Spleen (tissue), 11 donors: ENCODE results near the gene SLC6A13. TPM values are rescaled to one million over a fixed set of nuclear protein-coding genes. Genes with fewer than 3 reads are reported as not detected.

ENCODE experiments used
- DNase-seq: peaks from one replicate; pipeline ENCODE4 v3.0.0-alpha.2; 2020
- H3K27ac ChIP-seq, 8 donors: fragments of 200-600 bp; sonication (generic) in 7 of 8; 1 replicate in 4 of 8; 2 replicates in 4 of 8; pipeline versions ENCODE4 v1.5.0 to v1.8.0; 2016 to 2021; ENCODE audit warnings: inconsistent platforms in 4 of 8, mild to moderate bottlenecking in 4 of 8, moderate library complexity in 1 of 8
- H3K27me3 ChIP-seq, 7 donors: fragments of 200-600 bp; sonication (generic) in 6 of 7; replicated peaks in 1 of 7; 1 replicate in 4 of 7; 2 replicates in 3 of 7; pipeline versions ENCODE4 v1.5.0 to v1.8.0; 2016 to 2021; ENCODE audit warnings: inconsistent platforms in 3 of 7, mild to moderate bottlenecking in 1 of 7
- H3K36me3 ChIP-seq, 6 donors: fragments of 200-600 bp; sonication (generic) in 5 of 6; 1 replicate in 4 of 6; 2 replicates in 2 of 6; pipeline versions ENCODE4 v1.5.0 to v1.8.0; 2016 to 2021; ENCODE audit warnings: inconsistent platforms in 2 of 6
- H3K4me1 ChIP-seq, 6 donors: fragments of 200-600 bp; sonication (generic) in 5 of 6; 1 replicate in 3 of 6; 2 replicates in 3 of 6; pipeline versions ENCODE4 v1.5.0 to v1.8.0; 2016 to 2021; ENCODE audit warnings: inconsistent platforms in 3 of 6
- H3K4me3 ChIP-seq, 8 donors: fragments of 200-600 bp; sonication (generic) in 7 of 8; 1 replicate in 4 of 8; 2 replicates in 4 of 8; pipeline versions ENCODE4 v1.5.0 to v1.8.0; 2016 to 2021; ENCODE audit warnings: inconsistent platforms in 4 of 8, mild to moderate bottlenecking in 4 of 8, moderate library complexity in 2 of 8
- H3K9me3 ChIP-seq, 8 donors: fragments of 200-600 bp; sonication (generic) in 7 of 8; 1 replicate in 4 of 8; 2 replicates in 4 of 8; pipeline versions ENCODE4 v1.5.0 to v1.8.0; 2016 to 2021; ENCODE audit warnings: inconsistent platforms in 4 of 8
- POLR2A ChIP-seq, 3 donors: fragments of 450-650 bp; IDR thresholded peaks; one replicate each; pipeline ENCODE4 v1.5.1; 2017; ENCODE audit warnings: antibody characterized with exemption in 3 of 3, mild to moderate bottlenecking in 1 of 3
- POLR2AphosphoS5 ChIP-seq, 3 donors: sonication (generic); formaldehyde crosslinking; IDR thresholded peaks; one replicate each; pipeline ENCODE4 v1.5.1; 2017; ENCODE audit warnings: antibody characterized with exemption in 3 of 3
- WGBS, 5 donors: extraction: QIAGEN DNeasy Blood & Tissue Kit in 3 of 5; methylation state at CpG; one replicate each; pipeline versions ENCODE4 v1.1.5 to v1.1.7; 2013 to 2018; 5-methylcytosine and 5-hydroxymethylcytosine counted together
- intact Hi-C: fragments of 100-400 bp; cut with DNase I; formaldehyde crosslinking; loops from one replicate; pipeline ENCODE4 v1.15.0; 2023; ENCODE audit warnings: low total_unique reads
- polyA plus RNA-seq, 3 donors: library from polyadenylated mRNA; stranded (reverse); fragments of 200-250 nt; gene quantifications; one replicate each; pipeline ENCODE4 v1.2.1, GENCODE V29; 2013
- total RNA-seq, 7 donors: library from RNA; depleted of rRNA in 3 of 7; stranded (reverse); fragments of >200 nt in 3 of 7; fragmentation: NEBNext Ultra II Directional in 4 of 7; extraction: Animal tissue kit (Norgen Biotek cat#: 25700) in 4 of 7; gene quantifications; one replicate each; pipeline versions ENCODE4 v1.1.0 to v1.2.1, GENCODE V29; 2016 to 2021
- TF ChIP-seq, protein P1 (sequence below), 11 experiments: fragments of 200-600 bp in 7 of 11; fragments of 450-650 bp in 4 of 11; sonication (generic) in 4 of 11; IDR thresholded peaks in 8 of 11; conservative IDR thresholded peaks in 3 of 11; 1 replicate in 7 of 11; 2 replicates in 4 of 11; pipeline versions ENCODE4 v1.4.0 to v1.8.0; 2016 to 2021; ENCODE audit warnings: antibody characterized with exemption in 11 of 11, inconsistent platforms in 4 of 11, mild to moderate bottlenecking in 1 of 11
- donor health status: healthy with polysubstance abuse.
- donor health status: DM: no; HTN: no; CAD: no; lungs with moderate emphysema.
- donor health status: DM: no; HTN: no; CAD: no.
- donor health status: Bipolar disorder and iron deficiency.
- donor health status: healthy.
- donor health status: DM: no; HTN: no; CAD: no.
- donor health status: DM: yes; HTN: yes; CAD: no.

Gene SLC6A13
- total and polyA plus RNA-seq, 10 donors = 0.22 to 1.7 (median 0.30) TPM; not detected in 5

DNA sequence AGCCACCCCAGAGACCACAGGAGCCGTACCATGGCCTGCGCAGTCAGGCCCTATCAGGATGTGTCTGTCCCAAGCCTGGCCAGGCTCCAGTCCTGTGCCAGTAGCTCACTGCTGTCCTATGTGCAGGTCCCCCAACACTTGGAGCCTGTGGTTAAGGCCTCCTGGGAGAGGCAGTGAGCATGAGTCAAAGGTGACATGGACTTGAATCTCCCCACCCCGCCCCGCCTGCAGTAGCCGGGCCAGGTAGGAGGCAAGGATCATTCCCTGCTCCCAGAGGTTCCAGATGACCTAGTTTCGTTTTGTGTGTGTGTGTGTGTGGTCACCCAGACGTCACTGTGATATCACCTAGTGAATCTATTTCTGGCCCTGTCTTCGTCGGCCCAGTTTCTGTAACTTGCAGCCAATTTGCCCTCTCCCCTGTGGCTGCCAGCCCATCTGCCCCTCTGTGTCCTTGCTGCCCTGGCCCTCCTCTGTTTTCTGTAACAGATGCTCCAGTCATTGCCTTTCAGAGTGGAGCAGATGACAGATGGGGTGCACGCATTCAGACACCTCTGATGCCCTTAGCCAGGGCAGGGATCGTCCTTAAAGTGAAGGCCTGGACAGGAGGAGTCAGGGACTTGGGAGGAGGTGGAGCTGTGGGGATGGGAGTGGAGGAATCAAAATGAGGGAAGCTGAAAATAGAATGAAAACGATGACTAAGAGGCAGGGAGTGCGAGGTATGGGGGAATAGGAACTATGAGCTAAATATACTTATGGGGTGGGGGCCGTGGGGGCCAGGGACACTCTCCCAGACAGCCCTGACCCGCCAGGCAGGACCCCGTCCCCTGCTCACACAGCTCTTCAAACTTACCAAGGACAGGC is 86.1 kb downstream of the SLC6A13 start:
- no peak for TF ChIP-seq POLR2AphosphoS5 (IDR thresholded peaks at IDR 0.05)
- TF ChIP-seq, protein P1, sequence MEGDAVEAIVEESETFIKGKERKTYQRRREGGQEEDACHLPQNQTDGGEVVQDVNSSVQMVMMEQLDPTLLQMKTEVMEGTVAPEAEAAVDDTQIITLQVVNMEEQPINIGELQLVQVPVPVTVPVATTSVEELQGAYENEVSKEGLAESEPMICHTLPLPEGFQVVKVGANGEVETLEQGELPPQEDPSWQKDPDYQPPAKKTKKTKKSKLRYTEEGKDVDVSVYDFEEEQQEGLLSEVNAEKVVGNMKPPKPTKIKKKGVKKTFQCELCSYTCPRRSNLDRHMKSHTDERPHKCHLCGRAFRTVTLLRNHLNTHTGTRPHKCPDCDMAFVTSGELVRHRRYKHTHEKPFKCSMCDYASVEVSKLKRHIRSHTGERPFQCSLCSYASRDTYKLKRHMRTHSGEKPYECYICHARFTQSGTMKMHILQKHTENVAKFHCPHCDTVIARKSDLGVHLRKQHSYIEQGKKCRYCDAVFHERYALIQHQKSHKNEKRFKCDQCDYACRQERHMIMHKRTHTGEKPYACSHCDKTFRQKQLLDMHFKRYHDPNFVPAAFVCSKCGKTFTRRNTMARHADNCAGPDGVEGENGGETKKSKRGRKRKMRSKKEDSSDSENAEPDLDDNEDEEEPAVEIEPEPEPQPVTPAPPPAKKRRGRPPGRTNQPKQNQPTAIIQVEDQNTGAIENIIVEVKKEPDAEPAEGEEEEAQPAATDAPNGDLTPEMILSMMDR (IDR thresholded peaks at IDR 0.05 in 8 of 11, conservative IDR thresholded peaks at IDR 0.05 in 3 of 11) = no peak
- intact Hi-C loops = no loop called here
- Histone ChIP-seq H3K9me3 (no peaks in the 10 kb centered on the region), H3K27ac (no peak overlapping the region), H3K4me3 (no peak overlapping the region), H3K36me3 (no peaks in the 10 kb centered on the region), H3K27me3 (peaks cover 0 to 79% (median 3%) of the 10 kb centered on the region in 7 donors), H3K4me1 (peaks cover 0 to 36% (median 8%) of the 10 kb centered on the region in 6 donors)
- WGBS, 5 donors = 52 to 74% (median 64%) methylated on average over 11 to 16 of the region's 16 CpGs
- no peak for DNase-seq

DNA sequence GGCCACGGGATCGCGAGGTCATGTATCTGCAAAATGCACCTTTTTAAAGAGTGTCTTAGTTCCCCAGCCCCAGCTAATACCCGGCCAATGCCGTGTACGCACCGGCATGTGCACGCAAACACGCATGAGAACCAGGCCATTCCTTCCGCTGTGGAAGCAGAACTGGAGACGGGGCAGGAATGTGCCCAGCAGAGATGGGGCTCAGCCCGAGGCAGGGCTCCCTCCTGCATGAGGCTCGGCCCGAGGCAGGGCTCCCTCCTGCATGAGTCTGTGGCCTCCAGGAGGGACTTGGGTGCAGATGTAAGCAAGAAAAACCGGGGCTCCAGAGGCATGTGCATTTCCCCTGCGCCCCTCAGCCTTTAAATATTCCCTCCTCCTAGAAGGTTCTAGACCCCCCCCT is 86.9 kb downstream of the SLC6A13 start:
- DNase-seq = no peak

DNA sequence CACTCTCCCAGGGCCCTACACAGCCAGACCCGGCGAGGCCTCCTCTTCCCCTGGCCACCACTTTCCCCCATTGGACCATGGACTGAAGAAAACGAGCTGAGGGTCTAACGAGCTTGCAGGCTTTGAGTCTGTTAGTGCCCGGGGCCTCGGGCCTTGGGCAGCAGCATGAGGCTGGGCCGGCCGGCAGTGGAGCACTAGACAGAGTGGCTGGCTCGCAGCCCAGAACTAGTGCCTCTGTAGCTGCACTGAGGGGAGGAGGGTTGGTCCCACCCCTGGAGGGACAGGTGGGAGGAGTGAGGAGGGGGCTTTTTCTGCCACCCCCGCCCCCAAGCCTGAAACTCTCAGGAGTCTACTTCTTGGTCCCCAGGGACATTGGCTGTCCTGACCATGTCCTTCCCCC is 87.4 kb downstream of the SLC6A13 start:
- intact Hi-C loops = no loop called here
- TF ChIP-seq POLR2AphosphoS5 (IDR thresholded peaks at IDR 0.05) (no peak), POLR2A (IDR thresholded peaks at IDR 0.05) (no peak)
- TF ChIP-seq, protein P1 (IDR thresholded peaks at IDR 0.05 in 8 of 11, conservative IDR thresholded peaks at IDR 0.05 in 3 of 11) = no peak
- WGBS, 5 donors = 48 to 76% (median 60%) methylated on average over 10 of the region's 10 CpGs
- Histone ChIP-seq H3K27ac (no peak overlapping the region), H3K4me1 (peaks cover 0 to 28% (median 3%) of the 10 kb centered on the region in 6 donors), H3K36me3 (no peaks in the 10 kb centered on the region), H3K27me3 (peaks cover 0 to 82% (median 3%) of the 10 kb centered on the region in 7 donors), H3K4me3 (no peak overlapping the region), H3K9me3 (no peaks in the 10 kb centered on the region)
- no peak for DNase-seq

More for the DNA sequence above, 86.9 kb downstream of the SLC6A13 start:
- 79 to 91% (median 82%) methylated on average over 13 to 16 of the region's 16 CpGs for WGBS, 5 donors
- H3K27me3 ChIP-seq = peaks cover 0 to 77% (median 3%) of the 10 kb centered on the region in 7 donors
- no peaks in the 10 kb centered on the region for H3K9me3 ChIP-seq
- no peak overlapping the region for H3K27ac ChIP-seq
- H3K4me1 ChIP-seq = peaks cover 0 to 33% (median 7%) of the 10 kb centered on the region in 6 donors
- TF ChIP-seq POLR2A (IDR thresholded peaks at IDR 0.05) = no peak
- no peak for TF ChIP-seq POLR2AphosphoS5 (IDR thresholded peaks at IDR 0.05)
- TF ChIP-seq, protein P1 (IDR thresholded peaks at IDR 0.05 in 8 of 11, conservative IDR thresholded peaks at IDR 0.05 in 3 of 11) = no peak
- H3K36me3 ChIP-seq = no peaks in the 10 kb centered on the region
- intact Hi-C loops = no loop called here
- H3K4me3 ChIP-seq = no peak overlapping the region

DNA sequence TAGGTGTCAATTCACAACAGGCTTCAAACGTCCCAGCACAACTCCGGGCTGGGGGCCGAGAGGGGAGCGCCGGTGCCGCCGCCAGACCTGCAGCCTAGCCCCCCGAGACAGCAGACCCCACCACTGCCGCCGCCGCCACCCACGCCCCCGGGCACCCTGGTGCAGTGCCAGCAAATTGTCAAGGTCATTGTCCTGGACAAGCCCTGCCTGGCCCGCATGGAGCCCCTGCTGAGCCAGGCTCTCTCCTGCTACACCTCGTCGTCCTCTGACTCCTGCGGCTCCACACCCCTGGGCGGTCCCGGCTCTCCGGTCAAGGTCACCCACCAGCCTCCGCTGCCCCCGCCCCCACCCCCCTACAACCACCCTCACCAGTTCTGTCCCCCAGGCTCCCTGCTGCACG is 88.0 kb downstream of the SLC6A13 start:
- Histone ChIP-seq H3K4me1 (peaks cover 0 to 22% (median 0%) of the 10 kb centered on the region in 6 donors), H3K27me3 (peaks cover 0 to 84% (median 3%) of the 10 kb centered on the region in 7 donors), H3K36me3 (no peaks in the 10 kb centered on the region), H3K9me3 (no peaks in the 10 kb centered on the region), H3K4me3 (no peak overlapping the region), H3K27ac (no peak overlapping the region)
- no peak for DNase-seq
- TF ChIP-seq POLR2AphosphoS5 (IDR thresholded peaks at IDR 0.05) = no peak
- TF ChIP-seq, protein P1 (IDR thresholded peaks at IDR 0.05 in 8 of 11, conservative IDR thresholded peaks at IDR 0.05 in 3 of 11) = no peak
- TF ChIP-seq POLR2A (IDR thresholded peaks at IDR 0.05) = no peak
- 67 to 86% (median 77%) methylated on average over 11 to 23 of the region's 23 CpGs for WGBS, 5 donors
- intact Hi-C loops = no loop called here
